NCI-H82 treated with DMSO at 0.1 percent for 48 hours (cell line): ENCODE data around the gene CFAP73.
"Not testable (repeated sequence)": the region's sequence is repeated elsewhere in the genome, so short reads cannot be mapped to it uniquely, and the experiment has no call there.

Experiments
- DNase-seq: peaks from one replicate; lab custom pipeline; 2025; ENCODE audit not compliant: unreplicated experiment; lab: John Stamatoyannopoulos, UW

CFAP73 gene

DNA sequence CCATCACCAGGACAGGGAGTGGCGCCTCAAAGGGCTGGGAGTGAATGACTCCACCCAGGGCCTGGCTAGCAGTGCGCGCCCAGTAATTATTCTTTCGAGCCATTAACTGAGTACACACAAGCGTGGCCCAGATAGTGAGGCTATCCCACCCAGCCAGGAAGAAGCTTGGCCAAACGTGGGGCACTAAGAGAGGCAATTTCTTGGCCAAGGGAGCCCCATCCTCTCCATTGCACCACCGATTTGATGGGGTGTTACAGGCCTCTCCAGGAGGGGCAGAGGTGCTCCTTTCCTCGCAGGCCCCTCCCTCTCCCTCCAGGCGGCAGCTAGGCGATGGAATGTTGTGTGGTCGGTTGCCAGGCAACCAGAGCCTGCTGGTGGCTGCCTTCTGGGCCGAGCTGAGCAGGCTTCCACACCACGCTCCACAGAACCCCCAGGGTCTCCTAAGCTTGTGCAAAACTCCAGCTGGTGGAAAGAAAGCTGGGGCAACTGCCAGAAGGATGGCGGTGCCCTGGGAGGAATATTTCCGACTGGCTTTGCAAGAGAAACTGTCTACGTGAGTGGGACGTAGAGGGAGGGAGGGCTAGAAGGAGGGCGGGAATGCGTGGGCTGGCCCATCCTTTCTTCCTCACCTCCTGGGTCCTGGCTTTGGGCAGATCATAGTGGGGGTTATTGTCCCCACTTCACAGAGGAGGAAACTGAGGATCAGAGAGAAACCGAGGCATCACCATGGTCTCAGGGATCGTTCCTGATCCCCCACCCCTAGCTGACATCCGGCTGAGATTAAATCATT is at the start of gene CFAP73:
CFAP73 (plus strand) TSS at position 364 of the 790 bp plus-strand sequence; CDS start at position 498, 134 bp downstream.
- DNase-seq: peak; percentile 36

DNA sequence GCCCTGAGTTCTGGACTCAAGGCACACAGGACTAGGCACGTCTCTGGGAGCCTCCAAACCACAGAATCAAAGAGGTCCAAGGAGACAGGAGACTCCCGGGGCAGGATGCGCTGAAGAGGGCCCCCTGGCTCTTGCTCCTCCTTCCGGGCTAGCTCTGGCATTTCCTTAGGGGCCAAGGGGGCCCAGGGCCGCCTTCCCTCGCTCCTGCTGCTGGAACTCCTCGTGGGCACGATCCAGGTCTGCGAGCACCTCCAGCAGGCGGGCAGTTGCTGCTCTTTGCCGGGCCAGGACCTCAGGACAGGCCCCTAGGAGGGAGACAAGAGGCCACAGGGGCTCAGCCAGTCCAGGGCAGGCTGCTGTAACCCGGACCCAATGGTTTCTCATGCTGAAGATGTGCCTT is 49.8 kb upstream of the CFAP73 start:
- DNase-seq: no peak

DNA sequence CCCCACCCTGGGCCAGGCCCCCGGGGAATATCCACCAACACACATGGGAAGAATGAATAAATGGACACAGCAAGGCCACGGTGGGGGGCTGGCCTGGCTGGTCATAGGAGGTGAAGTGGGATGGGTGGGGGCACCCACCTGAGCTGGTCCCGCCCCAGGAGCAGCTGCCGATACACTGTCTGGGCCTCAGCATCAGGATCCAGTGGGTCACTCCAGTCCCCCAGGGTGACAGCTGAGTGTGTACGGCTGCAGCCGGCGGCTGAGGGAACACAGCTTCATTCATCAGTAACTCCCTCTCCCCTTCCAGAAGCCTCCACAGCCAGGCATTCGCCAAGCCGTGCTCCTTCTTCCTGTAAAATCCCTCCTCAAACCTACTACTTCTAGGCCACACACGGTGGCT is 47.8 kb upstream of the CFAP73 start:
- DNase-seq: no peak

DNA sequence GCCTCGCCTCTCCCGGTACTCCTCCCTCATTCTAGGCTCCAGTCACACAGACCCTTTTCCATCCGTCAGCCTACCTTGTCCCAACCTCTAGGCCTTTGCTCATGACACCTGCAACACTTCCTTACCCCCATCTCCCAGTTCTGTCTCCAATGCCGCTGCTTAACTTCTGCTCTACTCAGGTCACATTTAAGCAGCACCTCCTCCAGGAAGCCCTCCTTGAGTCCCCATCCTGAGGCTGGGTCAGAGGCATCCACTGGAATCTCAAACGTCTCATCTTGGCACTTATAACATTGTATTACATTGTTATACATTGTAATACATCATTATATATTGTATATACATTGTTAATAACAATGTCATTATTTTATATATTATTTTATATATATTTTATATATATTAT is 46.7 kb upstream of the CFAP73 start:
- DNase-seq: no peak

DNA sequence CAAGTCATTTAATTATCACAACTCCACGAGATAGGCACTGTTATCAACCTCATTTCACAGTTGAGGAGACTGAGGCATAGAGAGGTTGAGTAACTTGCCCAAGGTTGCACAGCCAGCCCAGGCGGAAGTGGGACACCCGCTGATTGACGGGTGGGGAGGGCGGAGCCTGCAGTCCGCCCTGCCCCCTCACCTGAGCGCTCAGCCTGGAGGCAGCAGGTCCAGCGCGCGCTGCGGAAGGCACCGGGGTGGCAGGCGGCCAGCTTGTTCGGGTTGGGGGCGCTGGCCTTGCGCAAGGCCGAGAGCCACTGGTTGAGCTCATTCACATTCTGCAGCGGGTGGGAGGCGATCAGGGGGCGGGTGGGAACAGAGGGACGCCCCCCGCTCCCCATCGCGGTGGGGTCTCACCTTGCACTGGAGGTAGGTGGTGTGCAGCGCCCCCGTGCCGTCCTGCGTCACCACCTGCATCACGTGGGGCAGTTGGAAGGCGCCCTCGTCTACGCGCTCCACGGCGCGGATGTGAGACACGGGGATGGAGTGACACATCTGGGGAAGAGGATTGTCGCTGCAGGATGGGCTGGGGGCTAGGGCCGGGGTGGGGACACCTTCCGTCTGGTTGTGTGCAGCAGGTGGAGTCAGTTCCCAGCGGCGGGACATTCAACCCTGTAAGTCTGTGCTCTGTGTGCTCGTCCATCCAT is 45.6 kb upstream of the CFAP73 start:
- DNase-seq: no peak

DNA sequence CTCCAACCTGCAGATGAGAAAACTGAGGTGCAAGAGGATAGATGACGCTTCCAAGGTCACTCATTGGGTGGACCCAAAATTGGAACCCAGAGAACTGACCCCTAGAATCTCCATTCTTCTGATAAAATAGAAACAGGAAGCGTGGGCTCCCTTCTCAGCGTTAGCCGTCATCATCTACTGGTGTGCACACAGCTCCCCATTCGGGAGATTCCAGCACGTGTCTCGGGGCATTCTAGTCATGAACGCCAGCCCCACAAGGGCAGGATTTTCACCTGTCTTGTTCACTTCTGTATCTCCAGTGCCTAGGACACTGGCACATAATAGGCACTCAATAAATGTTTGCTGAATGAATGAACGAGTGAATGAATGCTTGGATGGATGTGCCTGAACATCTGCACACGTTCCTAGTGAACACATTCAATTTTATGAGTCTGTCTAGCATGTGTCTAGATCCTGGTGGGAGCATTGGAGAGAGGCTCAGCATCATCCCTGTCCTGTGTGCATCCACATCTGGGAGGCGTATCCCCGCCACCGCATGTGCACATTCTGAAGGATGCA is 44.5 kb upstream of the CFAP73 start:
- DNase-seq: no peak

DNA sequence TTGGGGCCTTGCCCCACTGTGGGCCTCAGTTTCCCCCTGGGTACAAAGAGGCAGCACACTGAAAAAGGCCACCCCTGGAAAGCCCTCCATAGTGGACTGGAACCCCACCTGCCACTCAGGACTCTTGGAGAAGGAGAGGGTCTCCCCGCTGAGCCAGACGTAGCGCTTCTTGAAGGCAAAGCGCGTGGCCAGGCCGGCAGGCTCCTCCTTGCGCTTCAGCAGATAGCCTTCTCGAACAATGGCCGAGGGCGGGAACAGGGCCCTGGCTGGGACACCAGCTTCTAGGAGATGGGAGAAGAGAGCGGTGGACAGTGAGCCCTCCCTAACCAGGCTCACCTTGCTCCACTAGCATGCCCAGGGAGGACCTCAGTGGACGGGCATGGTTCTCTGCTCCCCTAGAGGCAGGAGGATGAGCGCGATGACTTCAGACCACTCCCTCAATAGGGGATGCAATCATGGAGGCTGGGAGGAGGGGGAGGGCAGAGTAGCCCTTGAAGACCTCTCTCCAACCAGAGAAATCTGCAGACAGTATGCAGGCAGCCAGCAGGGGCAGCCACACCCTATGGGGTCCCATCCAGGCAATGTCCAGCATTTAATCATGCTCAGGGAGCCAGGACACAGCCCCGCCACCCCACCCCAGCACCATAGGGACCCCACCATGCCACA is 43.8 kb upstream of the CFAP73 start:
- DNase-seq: no peak

DNA sequence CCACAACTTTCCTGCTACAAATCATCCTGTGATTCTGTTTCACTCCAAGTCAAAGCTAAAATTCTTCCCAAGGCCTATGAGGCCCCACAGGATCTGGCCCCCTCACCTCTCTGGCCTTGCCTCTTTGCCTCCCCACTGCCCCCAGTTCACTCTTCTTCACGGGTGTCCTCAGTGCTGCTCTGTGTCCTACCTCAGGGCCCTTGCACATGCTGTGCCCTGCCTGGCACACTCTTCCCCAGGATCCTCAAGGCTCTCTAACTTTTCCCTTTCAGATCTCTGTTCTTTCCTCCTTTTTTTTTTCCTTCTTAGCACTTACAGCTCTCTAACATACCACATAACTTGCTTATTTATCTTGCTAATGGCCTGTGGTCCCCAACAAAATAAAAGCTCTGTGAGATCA is 43.2 kb upstream of the CFAP73 start:
- no peak for DNase-seq

DNA sequence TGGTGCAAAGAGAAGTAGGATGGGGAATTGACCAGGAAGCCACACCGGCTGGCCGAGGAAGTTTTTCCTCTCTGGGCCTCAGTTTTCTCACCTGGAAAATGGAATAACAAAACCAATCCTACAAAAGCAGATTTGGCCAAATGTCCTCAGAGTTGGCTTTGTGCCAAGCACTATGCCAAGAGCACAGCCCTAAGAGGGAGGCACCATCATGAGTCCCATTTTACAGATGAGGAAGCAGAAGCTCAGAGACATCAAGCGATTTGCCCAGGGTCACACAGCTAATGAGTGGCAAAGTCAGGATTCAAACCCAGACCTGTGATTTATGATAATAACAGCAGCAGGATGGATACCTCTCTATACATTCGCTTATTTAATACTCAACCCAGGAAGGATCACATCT is 41.2 kb upstream of the CFAP73 start:
- DNase-seq: no peak

DNA sequence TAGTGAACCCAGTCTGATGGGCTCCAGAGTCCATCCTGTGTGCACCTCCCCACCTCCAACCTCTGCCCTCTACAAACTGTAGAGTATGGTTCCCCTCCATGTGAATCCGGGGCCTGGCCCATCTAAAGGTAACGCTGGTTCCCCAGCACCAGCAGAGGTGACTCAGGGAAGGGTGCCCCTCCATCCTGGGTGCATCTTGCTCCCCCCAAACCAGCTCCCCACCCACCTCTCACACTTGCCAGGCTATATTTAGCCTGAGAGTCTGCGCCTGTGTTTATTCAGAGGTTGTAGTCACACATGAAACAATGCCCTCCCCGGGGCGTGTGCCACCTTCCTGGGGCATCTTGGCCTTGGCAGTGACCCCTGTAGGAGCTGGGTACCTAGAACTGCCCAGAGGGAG is 40.2 kb upstream of the CFAP73 start:
- no peak for DNase-seq

DNA sequence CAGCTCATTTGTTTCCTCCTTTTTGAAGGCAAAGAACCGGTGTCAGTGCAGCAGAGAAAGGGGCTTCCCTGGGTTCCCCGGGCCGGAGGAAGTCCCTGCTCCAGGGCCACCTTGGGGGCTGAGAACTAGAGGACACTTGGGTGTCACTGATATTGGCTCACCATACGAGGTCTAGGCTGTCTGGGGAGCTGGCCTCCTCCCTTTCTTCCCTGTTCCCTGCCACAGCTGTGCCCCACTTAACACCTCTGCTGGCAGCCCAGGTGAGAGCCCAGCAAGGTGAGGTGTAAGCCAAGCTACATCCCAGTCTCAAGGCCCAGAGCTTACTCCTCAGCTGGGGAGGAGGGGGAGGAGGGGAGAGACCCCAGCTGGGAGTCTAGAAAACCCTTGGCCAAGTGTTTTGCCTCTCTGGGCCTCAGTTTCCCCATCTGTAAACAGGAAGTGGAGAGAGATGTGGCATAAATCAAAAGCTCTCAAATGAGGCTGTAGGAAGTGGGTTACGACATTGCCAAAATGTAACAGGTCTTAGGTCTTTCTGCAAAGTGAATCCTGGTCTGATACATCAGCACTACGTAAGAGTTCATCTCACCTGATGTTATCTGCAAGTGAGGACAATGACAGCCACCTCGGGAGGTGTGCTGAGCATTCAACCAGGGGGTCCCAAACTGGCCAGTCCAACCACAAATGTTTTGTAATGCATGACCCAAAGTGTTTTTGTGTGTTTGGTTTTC is 39.5 kb upstream of the CFAP73 start:
- no peak for DNase-seq

DNA sequence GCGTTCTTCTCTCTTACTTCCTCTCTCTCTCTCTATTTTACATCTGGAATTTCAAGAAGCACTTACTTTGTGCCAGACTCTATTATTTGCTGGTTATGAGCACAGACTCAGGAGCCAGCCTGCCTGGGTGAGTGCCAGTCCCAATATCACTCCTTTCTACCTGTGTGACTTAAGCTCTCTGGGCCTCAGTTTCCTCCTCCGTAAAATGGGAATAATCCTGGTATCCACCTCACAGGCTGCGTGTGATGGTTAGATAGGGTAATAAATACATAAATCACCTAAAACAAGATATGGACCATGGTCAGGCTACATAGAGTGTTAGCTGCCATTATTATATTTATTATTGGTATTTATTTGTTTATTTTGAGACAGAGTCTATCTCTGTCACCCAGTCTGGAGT is 38.3 kb upstream of the CFAP73 start:
- DNase-seq: no peak

DNA sequence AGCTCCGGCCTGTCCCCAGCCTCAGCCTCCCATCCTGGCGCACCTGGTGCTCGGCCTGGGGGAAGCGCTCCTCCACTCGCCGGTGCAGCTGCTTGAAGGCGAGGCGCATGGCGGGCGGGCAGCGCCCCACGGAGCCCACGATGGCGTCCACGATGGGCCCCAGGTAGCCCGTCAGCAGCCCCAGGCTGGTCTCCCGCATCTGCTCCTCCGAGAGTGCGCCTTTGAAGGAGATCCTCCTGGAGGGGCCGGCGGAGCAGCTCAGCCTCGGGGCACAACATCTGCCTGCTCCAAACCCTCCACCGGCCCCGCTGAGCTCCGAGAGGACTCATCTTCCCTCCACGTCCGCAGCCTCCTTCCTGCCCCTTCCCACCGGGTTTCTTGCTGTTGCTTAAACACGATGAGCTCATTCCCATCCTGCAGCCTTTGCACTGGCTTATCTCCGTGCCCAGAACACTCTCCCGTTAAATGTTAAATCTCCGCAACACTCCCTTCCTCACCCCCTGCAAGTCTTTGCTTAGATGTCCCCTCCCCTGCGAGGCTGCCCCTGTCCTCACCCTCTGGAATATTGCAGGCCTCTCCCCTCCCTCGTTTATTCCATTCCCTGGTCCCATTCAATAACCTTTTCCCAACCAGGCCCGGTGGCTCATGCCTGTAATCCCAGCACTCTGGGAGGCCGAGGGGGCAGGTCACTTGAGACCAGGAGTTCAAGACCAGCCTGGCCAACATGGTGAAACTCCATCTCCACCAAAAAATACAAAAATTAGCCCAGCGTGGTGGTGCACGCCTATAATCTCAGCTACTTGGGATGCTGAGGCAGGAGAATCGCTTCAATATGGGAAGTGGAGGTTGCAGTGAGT is 37.3 kb upstream of the CFAP73 start:
- DNase-seq: no peak

DNA sequence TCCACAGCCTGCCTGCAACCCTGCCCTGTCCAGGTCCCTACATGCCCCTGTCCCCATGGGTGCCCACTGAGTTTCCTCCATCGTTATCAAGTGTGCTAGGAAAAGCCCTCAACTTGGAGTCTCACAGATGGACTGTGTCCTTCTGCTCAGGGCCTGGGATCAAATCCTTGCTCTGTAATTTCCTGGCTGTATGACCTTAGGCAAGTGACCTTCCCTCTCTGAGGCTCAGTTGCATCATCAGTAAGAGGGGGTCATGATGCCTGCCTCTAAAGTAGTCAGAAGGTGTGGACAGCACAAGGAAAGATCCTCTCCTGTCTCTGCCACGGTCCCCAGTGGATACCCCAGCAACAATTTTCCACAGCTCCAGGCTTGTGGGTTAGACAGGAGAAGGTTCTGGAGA is 36.1 kb upstream of the CFAP73 start:
- DNase-seq: no peak

DNA sequence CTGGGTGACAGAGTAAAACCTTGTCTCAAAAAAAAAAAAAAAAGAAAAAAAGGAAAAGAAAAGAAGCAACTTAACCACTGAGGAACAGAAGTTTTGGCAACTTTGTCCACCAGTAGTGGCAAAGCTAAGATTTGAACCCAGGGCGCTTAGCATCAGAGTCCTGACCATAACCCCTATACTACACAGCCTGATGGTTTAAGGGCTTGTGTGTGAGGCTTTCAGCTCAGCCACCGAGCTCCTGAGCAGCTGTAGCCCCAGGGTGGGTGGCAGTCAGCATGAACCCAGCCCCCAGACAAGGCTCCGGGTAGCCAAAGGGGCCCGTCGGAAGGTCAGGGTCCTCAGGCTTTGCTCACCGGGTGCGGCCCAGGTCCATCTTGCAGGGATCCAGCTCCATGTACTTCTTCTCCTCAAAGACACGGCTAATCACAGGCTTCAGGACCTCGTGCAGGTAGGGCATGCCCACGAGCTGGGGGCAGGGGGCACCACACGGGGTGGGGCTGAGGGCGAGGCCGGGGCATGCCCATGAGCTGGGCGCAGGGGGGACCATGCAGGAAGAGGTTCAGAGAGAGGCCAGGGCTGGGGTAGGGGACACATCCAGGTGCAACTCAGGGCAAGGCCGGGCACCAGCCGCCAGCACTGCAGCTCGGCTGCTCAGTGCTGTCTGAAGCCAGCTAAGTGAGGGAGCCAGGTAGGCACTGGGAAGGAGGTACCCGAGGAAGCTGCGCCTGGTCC is 34.9 kb upstream of the CFAP73 start:
- DNase-seq: no peak

DNA sequence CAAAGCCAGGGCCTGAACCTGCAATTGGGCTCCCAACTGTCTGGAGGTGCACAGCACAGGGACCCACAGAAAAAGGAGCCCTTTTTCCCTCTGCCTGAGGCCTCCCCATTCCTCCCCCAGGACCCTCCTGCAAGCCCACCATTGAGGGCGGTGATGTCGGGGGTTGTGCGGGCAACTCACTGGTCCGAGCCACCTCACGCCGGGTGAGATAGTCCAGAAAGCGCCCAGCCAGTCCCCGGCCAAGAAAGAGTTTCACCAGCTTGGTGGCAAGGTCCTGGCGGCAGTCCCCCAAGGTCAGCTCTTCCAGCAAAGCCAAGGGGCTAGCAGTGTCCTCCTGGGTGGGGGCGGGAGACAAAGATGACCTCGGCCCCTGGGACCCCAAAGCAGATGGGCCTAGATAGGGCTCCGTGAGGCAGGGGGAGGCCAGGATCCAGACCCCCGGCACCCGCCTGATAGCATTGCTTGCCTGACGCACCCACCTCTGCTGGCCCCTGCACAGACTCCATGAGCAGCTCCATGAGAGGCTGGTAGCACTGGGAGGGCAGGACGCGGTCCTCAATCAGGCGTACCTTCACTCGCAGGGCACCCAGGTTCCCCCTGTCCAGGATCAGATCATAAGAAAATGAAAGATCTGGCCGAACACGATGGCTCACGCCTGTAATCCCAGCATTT is 33.9 kb upstream of the CFAP73 start:
- DNase-seq: no peak

DNA sequence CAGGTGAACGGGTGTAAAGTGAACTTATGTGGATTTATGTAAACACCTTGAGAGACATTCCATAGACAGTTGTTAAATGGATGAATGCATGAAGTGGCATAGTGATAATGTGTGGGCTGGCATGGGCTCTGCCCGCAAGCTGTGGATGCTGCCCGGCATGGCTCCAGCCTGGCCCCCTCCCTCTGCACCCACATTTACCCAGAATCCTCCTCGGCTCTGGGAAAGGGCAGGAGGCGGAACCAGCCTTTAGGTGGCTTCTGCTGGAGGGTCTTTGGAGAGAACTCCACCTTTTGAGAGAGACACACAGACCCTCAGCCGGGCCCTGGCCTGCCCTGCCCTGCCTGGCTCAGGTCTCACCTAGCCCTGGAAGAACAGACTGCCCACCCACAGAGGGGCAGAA is 32.6 kb upstream of the CFAP73 start:
- no peak for DNase-seq

DNA sequence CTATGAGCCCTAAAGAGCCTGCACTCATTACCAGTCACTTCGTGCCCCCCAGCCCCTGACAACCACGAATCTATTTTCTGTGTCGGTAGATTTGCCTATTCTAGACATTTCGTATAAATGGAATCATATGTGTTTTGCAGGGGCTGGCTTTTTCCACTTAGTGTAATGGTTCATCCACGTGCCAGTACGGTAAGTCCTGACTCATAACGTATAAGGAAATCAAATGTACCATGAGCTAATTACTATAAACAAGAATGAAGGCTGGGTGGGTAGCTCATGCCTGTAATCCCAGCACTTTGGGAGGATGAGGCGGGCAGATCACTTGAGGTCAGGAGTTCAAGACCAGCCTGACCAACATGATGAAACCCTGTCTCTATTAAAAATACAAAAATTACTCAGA is 31.8 kb upstream of the CFAP73 start:
- DNase-seq: not testable (repeated sequence)

DNA sequence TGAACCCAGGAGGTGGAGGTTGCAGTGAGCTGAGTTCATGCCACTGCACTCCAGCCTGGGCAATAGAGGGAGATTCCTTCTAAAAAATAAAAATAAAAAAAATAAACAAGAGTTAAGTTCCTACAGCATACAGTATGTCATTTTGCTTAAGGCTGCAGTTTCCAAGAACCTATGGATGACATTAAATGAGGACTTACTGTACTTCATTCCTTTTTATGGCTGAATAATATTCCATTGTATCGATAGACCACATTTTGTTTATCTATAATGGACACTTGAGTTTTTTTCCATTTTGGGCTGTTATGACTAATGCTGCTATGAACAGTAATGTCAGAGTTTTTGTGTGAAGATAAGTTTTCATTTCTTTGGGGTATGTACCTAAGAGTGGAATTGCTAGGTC is 31.4 kb upstream of the CFAP73 start:
- DNase-seq: no peak
